SU-DHL-6 (cell line): Measurements from ENCODE around the gene DLL4.
A peak's percentile ranks its signal among the peaks of the same experiment; 100 is the strongest.

Experiments used
- H2AFZ ChIP-seq: fragments of 200-600 bp; sonication (generic); 2 replicates; pipeline ENCODE4 v1.6.1; 2014; ENCODE audit warnings: low read depth, mild to moderate bottlenecking, moderate library complexity, mixed read lengths, antibody characterized with exemption, low read length; ENCODE audit not compliant: severe bottlenecking
- H3F3A ChIP-seq: fragments of 200-600 bp; shearing (Covaris generic); 2 replicates; pipeline ENCODE4 v1.6.0; 2016; ENCODE audit warnings: antibody characterized with exemption, mild to moderate bottlenecking; ENCODE audit not compliant: insufficient read depth
- H3K27ac ChIP-seq: fragments of 200-600 bp; sonication (generic); 2 replicates; pipeline ENCODE4 v1.5.1; 2016; ENCODE audit warnings: low read depth, mild to moderate bottlenecking, low read length, moderate library complexity, mixed read lengths
- H3K27me3 ChIP-seq: fragments of 200-600 bp; sonication (generic), shearing (Covaris generic); 2 replicates; pipeline ENCODE4 v1.6.0; 2014; ENCODE audit warnings: mild to moderate bottlenecking, low read length
- H3K36me3 ChIP-seq: fragments of 200-600 bp; sonication (generic); 2 replicates; pipeline ENCODE4 v1.6.1; 2014; ENCODE audit warnings: mild to moderate bottlenecking, low read length, mixed read lengths
- H3K4me2 ChIP-seq: fragments of 300-600, 200-600 bp; shearing (Covaris generic), sonication (generic); 2 replicates; pipeline ENCODE4 v1.6.0; 2014; ENCODE audit warnings: low read length, low read depth, mild to moderate bottlenecking; ENCODE audit not compliant: poor library complexity, severe bottlenecking
- H3K4me3 ChIP-seq: fragments of 200-600 bp; sonication (generic); 2 replicates; pipeline ENCODE4 v1.5.1; 2014; ENCODE audit warnings: antibody characterized with exemption, low read length, mild to moderate bottlenecking, mixed read lengths; ENCODE audit not compliant: insufficient read depth, poor library complexity, severe bottlenecking
- H3K79me2 ChIP-seq: fragments of 200-600 bp; sonication (generic); 2 replicates; pipeline ENCODE4 v1.6.1; 2014; ENCODE audit warnings: mild to moderate bottlenecking, low read length, moderate library complexity; ENCODE audit not compliant: insufficient read depth
- H3K9ac ChIP-seq: fragments of 200-600 bp; sonication (generic); 2 replicates; pipeline ENCODE4 v1.7.0; 2014; ENCODE audit warnings: mild to moderate bottlenecking, low read length
- H3K9me2 ChIP-seq: fragments of 200-600 bp; sonication (generic); replicated peaks from 2 replicates; pipeline ENCODE4 v1.6.1; 2014; ENCODE audit warnings: low read length; ENCODE audit not compliant: insufficient read depth
- H3K9me3 ChIP-seq: fragments of 200-600 bp; sonication (generic); 2 replicates; pipeline ENCODE4 v1.6.1; 2014; ENCODE audit warnings: low read length, mixed read lengths; ENCODE audit not compliant: insufficient read depth
- H4K20me1 ChIP-seq: fragments of 200-600 bp; sonication (generic); 2 replicates; pipeline ENCODE4 v1.6.1; 2014; ENCODE audit warnings: low read depth, mild to moderate bottlenecking, antibody characterized with exemption, low read length, moderate library complexity, mixed read lengths
- EZH2phosphoT487 ChIP-seq: fragments of 200-600 bp; sonication (generic), shearing (Covaris generic); conservative IDR thresholded peaks from 2 replicates; pipeline ENCODE4 v1.6.1; 2018; ENCODE audit warnings: mild to moderate bottlenecking, antibody characterized with exemption, low read length, moderate library complexity, mixed read lengths
- TF ChIP-seq, protein P1 (sequence below): fragments of 200-600 bp; sonication (generic); IDR thresholded peaks from one replicate; pipeline ENCODE4 v1.5.1; 2017; ENCODE audit warnings: antibody characterized with exemption, mild to moderate bottlenecking, low read length, moderate library complexity; ENCODE audit not compliant: insufficient read depth, poor library complexity, severe bottlenecking

The DLL4 gene

DNA sequence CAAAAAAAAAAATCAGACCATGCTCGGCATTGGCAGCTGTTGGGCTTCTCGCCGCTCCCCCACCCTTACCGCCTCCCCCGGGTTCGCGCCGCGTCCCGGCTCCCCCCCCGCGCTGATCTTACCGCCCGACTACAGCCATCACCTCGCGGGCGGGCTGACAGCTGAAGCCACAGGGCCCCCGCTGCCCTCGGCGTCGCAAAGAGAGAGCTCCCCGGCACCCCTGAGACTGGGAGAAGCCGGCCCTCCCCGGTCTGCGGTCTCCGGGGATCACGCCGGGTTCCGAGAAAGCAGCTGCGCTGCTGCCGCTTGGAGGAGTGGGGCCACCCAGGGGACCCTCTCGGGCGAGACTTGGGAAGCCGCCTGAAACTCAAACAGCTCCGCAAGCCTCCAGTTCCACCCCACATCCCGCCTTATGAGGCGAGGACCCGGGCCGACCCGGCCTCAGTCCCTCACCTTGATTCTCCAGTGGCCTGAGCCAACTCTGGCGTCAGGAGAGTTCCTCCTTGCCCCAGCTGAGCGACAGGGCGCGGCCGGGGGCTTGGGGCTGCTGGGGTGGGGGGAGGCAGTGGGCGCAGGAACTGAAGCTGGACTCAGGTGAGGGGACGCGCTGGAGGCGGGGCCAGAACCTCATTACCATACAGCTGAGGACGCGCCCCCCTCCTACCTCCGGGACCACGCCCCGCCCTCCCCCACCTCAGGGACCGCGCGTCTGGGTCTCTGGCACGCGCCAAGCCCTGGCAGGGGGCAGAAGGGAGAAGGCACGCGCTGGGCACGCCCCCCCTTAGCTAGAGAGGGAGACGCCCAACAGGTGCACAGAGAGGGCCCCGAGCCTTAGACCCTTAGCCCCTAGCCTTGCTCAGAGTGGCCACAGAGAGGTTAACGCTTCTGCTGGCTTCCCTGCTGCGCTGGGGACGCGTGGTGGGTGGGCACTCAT lies 1.0 kb upstream of the DLL4 start:
- no peaks in the 10 kb centered on the region for H3K79me2 ChIP-seq
- no peaks in the 10 kb centered on the region for H3K9me2 ChIP-seq
- no peak overlapping the region for H3K9ac ChIP-seq
- peak overlapping the region; percentile 73 for H2AFZ ChIP-seq
- H3K36me3 ChIP-seq: no peaks in the 10 kb centered on the region
- H3K9me3 ChIP-seq: no peaks in the 10 kb centered on the region
- H3K27me3 ChIP-seq: no peaks in the 10 kb centered on the region
- TF ChIP-seq, protein P1, sequence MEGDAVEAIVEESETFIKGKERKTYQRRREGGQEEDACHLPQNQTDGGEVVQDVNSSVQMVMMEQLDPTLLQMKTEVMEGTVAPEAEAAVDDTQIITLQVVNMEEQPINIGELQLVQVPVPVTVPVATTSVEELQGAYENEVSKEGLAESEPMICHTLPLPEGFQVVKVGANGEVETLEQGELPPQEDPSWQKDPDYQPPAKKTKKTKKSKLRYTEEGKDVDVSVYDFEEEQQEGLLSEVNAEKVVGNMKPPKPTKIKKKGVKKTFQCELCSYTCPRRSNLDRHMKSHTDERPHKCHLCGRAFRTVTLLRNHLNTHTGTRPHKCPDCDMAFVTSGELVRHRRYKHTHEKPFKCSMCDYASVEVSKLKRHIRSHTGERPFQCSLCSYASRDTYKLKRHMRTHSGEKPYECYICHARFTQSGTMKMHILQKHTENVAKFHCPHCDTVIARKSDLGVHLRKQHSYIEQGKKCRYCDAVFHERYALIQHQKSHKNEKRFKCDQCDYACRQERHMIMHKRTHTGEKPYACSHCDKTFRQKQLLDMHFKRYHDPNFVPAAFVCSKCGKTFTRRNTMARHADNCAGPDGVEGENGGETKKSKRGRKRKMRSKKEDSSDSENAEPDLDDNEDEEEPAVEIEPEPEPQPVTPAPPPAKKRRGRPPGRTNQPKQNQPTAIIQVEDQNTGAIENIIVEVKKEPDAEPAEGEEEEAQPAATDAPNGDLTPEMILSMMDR: no peak
- no peak for TF ChIP-seq EZH2phosphoT487
- no peaks in the 10 kb centered on the region for H4K20me1 ChIP-seq
- no peak overlapping the region for H3K27ac ChIP-seq
- H3K4me3 ChIP-seq: peak overlapping the region; percentile 56
- no peaks in the 10 kb centered on the region for H3F3A ChIP-seq
- H3K4me2 ChIP-seq: peak overlapping the region; percentile 70

DNA sequence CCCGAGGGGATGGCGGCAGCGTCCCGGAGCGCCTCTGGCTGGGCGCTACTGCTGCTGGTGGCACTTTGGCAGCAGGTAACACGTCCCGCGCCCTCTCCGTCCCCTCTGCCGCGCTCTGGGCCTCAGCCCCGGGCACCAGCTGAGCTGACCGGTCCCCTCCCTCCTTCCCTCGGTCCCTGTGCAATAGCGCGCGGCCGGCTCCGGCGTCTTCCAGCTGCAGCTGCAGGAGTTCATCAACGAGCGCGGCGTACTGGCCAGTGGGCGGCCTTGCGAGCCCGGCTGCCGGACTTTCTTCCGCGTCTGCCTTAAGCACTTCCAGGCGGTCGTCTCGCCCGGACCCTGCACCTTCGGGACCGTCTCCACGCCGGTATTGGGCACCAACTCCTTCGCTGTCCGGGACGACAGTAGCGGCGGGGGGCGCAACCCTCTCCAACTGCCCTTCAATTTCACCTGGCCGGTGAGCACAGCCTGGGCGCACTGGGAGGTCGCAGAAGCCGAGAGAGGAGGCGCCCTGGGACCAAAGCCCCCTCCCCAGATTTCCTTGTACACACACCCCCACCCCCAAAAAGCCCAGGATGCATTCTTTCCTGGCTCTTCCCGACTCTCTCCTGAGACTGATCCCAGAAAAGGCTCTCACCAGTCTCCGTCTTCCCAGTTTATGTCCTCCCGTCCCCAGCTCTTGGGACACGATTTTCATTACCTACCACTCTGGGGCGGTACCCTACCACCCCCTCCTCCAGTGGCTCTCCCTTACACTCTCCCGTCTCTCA lies 705 bp downstream of the DLL4 start:
- Histone ChIP-seq H3K79me2 (no peaks in the 10 kb centered on the region), H3K36me3 (no peaks in the 10 kb centered on the region), H3K9me2 (no peaks in the 10 kb centered on the region), H3K27ac (no peak overlapping the region), H2AFZ (no peak overlapping the region), H3F3A (no peaks in the 10 kb centered on the region), H3K9ac (no peak overlapping the region), H3K4me3 (peak overlapping the region; percentile 56), H3K9me3 (no peaks in the 10 kb centered on the region), H3K27me3 (no peaks in the 10 kb centered on the region), H3K4me2 (peak overlapping the region; percentile 70), H4K20me1 (no peaks in the 10 kb centered on the region)
- TF ChIP-seq, protein P1: no peak
- no peak for TF ChIP-seq EZH2phosphoT487

DNA sequence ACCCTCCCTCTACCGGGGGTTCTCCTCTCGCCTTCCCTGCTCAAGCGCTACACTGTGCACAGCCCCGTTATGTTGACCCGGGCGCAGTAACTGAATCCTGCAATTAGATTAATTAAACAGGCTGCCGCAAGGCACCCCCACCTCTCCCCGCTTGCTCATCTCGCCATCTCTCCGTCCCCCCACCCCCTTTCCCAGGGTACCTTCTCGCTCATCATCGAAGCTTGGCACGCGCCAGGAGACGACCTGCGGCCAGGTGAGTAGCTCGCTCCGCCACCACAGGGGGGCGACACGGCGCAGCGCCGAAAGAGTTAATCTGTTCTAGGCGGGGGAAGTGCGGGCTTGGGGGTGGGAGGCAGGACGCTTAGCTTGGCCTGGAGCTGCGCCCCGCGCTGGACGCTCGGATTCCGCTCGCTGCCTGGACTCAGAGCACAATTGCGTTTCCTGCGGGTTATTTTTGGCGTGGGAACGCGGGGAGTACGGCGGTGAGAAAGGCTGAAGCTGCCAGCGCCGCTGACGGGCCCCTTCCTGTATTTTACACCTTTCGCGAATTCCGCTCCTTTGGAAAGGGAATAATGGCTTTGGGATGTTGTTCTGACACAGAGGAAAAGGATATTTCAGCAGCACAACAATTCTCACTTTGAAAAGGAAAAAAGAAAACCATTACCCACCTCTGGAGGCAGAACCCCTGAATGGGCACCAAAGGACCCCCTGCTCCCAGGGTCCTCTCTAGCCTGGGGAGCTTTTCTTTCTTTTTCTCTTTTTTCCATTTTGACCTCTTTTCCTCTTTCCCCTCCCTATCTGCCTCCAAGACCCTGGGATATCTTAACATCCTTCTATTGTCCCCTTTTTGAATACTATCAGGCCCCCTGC lies 1.5 kb downstream of the DLL4 start:
- Histone ChIP-seq H3K9me2 (no peaks in the 10 kb centered on the region), H3K4me3 (peak overlapping the region; percentile 17), H3K27ac (no peak overlapping the region), H3K27me3 (no peaks in the 10 kb centered on the region), H4K20me1 (no peaks in the 10 kb centered on the region), H3F3A (no peaks in the 10 kb centered on the region), H3K9ac (no peak overlapping the region), H3K36me3 (no peaks in the 10 kb centered on the region), H3K4me2 (peak overlapping the region; percentile 70), H3K9me3 (no peaks in the 10 kb centered on the region), H3K79me2 (no peaks in the 10 kb centered on the region), H2AFZ (no peak overlapping the region)
- TF ChIP-seq, protein P1: peak; percentile 89
- TF ChIP-seq EZH2phosphoT487: no peak
